GM18870 (cell line): ENCODE data around the gene GGTLC1.

Source experiments
- ATAC-seq: cut with Tn5 transposase; IDR thresholded peaks from one replicate; pipeline ENCODE4 v1.9.1; 2021; ENCODE audit warnings: moderate library complexity; ENCODE audit not compliant: unreplicated experiment

GGTLC1 gene

DNA sequence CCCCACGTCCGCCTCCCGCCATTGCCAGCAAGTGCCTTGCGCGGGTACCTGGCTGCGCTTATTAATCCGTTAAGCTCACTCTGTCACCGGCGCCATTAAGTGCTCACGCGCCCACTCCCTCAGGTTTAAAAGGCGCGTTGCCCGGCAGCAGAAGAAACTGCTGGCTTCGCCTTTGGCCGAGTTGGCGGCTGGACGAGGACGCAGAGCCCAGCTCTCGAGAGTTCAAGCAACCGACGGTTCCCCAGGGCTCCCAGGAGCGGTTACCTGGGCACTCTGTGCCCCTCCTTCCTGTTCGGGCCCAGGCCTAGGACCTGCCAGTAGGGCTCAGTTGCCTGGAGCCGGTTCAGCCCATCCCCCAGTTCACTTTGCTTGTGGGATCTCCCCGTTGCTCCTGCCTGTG, at the start of gene GGTLC1:
TSS of gene GGTLC1 (minus strand) at position 219 of the 400 bp plus-strand sequence. CDS start 2,168 bp downstream, outside the sequence.
- ATAC-seq: no peak

DNA sequence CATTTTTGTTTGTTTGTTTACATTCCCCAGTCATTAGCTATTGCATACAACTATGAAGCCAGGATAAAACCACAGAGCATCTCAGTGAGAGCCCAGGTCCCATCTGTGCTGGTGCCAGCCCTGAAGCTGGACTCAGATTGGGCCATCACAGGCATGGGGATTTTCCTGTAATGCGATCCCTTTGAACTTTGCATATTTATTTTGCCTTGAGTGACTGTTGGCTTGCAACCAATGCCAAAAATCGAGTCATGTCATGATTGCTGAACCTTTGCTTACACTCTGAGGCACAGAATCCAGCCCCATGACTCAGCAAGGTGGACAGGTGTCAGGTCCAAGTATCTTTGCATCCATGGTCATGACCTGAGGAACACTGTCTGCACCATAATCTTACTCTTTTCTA, 46.2 kb upstream of the GGTLC1 start:
- no peak for ATAC-seq

DNA sequence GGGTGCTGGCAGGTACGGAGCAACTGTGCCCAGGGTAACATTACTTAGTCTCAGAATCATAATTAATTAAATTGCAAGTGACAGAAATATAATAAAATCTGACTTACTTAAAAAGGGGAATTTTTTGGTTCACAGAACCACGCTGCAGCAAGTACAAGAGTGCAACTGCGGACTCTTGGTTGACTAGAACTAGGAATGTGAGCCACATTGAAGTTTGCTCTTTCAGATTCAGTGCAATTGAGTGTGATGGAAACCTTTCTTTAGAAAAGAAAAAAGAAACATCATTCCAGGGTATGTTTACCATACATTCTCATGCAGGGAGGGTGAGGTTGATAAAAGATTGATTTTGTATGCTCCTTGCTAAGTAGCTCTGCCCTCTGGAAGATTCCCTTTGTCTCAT, 45.0 kb upstream of the GGTLC1 start:
- ATAC-seq: no peak

DNA sequence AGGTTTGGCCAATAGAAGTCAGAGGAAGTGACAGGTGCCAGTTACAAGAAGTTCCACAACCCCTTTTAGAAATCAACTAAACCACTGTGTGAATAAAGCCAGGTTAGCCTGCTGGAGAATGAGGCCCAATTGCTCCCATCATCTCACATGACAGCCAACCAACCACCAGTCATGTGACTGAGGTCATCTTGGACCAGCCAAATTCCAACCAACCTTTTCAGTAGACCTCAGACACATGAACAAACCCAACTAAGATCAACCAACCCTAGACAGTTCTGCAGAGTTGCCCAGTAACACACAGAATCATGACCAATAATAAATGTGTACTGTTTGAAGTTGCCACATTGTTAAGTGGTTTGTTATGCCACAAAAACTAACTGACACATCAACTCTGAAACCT, 44.6 kb upstream of the GGTLC1 start:
- ATAC-seq: no peak

DNA sequence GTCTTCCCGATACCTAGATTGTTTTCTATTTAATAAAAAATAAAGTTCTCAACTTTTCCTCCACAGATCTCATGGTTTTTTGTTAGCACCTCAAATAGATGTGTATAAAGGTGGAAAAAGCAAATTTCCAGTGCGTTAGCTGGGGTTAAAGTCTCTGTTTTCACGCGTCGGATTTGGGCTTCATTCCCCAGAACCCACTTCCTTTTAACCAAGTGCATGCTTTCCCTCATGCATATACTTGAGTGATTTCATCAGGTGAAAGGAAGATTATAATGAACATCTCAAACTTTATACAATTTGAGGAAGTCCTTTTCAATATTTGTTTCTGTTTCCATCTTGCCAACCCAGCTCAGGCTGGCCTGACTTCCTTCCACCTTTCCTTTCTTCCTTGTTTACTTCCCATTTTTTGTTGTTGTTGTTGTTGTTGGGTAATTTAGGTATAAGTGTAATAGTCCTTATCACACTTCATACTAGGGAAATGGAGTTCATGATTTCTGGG, 43.9 kb upstream of the GGTLC1 start:
- no peak for ATAC-seq

DNA sequence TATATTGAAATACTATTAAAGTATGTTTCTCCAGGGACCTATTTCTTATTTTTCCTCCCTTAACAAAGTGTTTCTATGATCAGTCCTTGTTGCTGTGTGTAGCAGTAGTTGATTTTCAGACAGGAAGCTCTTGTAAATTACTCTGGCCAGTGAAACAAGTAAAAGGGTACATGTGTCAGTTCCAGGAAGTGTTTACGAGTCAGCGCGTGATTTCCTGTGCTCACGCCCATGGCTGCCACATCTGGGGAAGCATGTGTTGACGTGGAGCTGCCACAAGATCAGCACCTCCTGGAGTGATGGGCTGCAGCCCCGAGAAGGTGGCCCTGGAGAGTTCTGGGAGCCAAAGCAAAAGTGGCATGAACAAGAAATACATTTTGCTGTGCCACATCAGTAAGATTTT, 38.6 kb upstream of the GGTLC1 start:
- ATAC-seq: no peak

DNA sequence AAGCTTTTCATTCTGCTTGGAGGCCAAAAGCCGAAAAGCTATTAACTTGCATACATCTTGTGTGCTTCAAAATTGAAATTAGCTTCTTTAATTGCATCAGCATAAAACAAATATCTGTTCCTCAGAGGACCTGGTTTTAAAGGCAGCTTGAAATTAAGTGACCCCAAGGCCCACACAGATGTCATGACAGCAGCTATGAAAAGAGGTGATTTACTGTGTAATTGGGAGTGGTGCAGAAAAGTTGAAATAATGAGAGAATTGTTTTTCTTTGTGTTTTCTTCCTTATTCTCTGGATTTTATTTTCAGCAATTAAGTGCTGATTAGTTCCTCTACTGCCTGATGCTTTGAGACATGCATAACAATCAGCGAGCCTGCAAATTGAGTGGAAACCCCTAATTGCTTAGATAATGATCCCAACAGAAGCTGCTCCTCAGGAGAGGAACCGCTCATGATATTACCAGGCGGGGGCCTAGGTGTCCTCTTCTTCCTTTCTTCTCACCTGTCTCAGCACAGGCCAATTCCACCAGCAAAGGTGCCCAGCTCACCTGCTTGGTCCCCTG, 34.1 kb upstream of the GGTLC1 start:
- ATAC-seq: no peak

DNA sequence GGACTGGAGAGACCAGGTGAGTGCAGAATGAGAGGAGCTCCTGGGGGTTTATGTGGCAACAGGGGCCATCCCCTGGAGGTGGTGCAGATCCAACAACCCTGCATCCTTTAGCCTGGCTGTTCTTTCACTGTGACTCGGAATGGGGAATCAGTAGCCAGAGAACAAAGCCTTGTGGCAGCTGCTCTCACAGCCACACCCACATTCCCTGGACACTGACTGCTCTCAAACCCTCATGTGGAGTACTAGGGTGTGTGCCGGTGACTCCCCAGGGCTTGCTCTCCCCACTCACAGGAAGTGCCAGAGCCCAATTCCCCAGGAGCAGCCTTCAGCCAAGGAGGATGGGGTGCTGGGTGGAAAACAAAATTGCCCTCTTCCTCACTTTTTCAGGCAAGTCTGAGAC, 30.2 kb upstream of the GGTLC1 start:
- no peak for ATAC-seq

DNA sequence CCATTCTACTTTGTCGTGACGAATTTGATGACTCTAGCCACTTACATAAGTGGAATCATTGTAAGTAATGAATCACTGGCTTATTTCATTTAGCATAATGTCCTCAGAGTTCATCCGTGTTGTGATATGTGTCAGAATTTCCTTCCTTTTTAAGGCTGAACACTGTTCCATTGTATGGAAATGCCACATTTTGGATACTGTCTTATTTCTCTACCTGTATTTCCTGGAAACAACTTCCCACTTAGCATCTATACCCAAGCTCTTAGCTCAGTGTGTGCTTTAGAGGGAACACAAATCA, 28.8 kb upstream of the GGTLC1 start:
- ATAC-seq: no peak

DNA sequence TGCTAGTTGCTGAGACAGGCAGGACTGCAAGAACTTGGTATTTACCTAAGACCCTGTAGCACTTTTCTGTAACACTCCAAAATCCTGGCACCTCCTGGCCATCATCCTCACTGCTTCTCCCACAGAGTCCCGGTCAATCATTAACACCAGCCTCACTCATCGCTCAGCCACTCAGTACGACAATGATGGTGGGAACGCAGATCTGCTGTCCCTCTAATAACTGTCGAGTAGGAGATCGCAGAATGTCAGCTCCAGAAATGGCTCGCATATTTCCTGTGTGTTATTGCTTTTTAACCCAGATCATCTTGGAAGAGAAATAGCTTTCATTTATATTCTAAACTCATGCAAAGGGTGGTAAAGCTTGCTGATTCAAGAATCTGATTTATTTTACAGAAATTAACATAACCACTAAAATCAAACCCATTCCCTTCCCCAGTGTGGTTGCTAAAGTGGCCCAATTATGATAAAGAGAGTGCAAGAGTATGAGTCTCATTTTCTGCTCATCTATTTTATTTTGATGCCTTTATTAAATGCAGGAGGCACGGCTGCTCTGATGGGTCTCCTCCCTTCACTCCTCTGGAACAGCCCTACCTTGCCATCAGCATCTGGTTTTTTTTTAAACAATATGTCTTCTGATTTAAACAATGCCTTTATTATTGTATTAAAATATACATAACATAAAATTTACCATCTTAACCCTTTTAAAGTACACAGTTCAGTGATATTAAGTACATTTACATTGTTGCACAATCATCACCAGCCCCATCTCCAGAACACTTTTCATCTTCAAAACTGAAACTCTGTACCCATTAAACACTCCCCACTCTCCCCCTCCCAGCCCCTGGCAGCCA, 28.3 kb upstream of the GGTLC1 start:
- ATAC-seq: no peak

DNA sequence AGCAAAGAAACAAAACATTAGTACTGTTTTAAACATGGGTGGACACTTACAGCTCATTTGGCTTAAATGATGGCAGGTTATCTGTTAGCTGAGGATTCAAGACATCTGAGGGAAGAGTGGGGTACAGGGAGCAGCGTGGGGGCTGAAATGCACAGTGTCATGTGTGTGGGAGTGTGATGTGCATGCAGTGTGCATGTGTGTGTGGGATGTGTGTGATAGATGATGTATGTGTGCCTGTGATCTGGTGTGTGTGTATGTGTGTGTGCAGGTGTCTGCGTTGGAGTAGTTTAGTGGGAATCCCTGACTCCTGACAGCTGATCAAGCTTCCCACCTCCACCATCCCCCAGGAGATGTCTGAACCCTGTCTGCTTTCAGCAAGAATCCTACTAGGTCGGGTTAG, 25.4 kb upstream of the GGTLC1 start:
- ATAC-seq: no peak

DNA sequence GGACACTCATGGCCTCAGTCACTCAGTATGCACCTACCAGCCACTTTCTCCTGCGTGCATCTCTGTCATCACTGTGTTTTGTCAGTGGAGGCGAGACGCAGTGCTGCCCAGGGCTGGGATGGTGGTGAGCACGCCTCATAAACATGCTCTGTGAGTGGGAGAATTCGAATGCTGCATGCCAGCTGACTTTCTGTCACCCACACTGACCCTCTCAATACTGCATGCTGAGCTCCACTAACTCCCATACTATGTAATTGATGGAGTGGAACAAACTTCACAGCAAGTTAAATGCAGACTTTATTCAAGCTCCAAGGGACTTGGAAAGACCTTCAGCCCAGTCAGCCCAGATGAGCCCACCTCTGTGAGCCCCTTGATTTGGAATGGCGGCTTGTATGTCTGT, 22.7 kb upstream of the GGTLC1 start:
- no peak for ATAC-seq

DNA sequence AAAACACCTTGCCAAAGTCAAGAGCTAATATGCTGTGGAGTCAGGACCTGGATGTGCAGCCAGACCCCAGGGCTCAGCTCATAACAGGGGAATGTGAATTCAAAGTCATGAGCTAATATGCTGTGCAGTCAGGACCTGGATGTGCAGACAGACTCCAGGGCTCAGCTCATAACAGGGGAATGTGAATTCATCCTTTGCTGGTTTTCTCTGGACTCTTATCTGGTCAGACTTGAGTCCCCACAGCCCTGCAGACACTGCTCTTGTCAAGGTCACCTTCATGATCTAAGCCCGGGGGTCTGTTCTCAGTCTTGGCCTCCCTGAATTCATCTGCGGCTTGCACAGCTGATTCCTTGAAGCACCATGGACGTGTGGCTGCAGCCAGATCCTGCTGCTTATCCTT, 19.2 kb upstream of the GGTLC1 start:
- no peak for ATAC-seq

DNA sequence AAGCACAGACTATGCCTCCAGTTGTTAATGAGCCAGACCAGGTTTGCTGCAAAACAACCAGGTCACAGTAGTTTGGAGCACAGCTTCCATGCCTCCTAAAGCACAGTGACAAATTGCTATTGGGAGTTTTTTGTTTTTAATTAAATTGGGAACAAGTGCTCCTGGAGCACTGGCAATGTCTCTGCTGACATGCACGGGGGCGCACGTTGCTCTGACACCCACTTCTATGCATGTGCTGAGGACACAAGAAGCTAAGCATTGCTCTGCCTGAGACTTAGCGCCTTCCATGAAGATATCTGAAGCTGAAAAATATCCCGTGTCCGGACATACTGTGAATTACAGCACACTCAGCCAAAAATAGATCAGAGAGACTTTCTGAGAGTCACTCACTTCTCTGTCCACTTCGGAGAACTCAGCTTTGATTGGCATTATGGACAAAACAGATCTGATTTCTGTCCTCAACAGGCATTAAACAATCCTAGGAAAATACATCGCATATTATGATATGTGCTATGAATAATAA, 18.6 kb upstream of the GGTLC1 start:
- no peak for ATAC-seq

DNA sequence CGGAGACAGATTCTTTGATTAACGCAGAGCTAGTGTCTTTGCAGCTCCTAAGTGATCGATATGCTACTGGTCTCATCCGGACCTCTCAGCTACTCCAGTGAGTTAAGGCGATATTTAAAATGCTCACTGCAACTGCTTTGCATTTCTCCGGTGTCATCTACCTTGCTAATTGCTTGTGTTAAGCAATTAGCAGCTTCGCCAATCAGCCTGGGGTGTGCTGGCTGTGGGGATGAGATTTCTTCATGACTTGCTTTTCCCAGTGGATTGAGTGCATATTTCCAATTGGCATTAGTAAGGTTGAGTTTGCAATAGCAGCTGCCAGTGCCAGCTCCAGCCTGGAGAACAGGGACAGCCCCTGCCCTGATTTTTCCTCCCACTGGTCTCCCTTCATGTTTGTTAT, 18.0 kb upstream of the GGTLC1 start:
- no peak for ATAC-seq

DNA sequence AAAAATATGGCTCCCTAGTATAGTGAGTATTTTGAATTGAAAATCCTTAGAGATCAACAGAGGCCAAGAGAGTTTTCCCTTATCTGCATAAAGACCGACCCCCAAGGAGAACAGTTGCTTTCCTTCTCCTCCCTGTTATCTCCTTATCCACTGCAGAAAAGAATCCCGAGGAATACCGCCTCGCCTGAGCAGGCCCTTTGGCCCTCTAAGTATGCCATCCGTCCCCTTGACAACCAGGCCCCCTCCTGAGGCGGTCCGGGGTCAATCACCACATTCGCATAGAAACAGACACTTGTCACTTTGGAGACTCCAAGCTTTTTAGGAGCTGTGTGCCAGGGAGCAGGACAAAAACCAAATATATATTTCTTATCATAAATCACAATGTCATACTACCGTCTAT, 15.9 kb upstream of the GGTLC1 start:
- ATAC-seq: no peak

DNA sequence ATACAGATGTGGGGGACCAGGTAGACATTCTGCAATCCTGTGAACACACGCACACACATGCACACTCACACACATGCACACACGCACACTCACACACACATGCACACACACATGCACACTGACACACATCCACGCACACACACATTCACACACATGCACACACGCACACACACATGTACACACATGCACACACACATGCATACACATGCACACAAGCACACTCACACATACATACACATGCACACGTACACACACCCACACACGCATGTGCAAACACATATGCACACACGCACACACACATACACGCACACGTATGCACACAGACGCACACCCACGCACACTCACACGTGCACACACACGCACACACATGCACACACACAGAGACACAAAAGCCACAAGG, 14.3 kb upstream of the GGTLC1 start:
- ATAC-seq: no peak

DNA sequence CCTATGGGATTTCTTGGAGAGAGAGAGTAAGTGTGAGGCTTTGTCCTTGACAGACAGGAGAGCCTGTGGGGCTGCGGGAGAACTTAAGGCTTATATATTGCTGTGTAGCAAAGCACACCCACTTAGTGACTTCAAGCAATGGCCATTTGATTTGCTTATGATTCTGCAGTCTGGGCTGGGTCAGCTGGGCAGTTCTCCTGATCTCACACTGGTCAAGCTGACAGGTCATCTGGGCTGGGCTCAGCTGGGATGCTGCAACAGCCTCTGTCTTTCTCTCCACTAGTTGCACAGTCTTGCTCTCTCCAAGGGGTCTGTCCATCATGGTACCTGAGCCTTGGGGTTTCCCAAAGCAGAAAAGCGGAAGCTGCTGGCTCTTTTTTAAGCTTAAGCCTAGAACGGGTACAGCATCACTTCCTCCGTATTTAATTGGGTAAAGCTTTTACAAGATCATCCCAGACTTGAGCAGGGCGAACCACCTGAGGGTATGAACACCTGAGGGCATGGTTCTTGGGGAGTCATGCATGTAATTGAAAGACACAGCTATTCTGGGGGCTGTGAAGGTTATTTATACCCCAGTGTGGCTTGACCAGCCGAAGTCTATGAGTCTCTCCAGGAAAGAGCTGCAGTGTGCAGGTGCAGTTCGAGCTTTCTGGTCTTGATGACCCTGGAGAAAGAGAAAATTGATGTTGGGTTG, 13.3 kb upstream of the GGTLC1 start:
- no peak for ATAC-seq

DNA sequence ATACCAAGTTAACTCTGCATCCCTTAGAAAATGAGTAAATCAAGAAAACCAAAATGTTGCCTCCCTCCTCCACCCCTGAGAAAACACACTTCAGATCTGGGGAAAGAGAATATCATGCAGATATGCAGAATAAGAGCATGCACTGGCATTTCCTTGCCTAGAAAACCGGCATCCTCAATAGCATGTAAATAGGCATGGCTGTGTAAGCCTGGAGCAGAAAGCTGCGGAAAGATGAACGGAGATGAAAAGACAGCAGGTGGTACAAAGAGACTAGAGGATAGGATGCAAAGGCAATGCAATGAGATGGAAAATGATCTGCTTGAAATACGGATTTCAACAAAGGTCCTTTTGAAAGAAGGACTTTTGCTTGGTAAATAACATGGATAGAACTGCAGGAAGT, 10.3 kb upstream of the GGTLC1 start:
- no peak for ATAC-seq

DNA sequence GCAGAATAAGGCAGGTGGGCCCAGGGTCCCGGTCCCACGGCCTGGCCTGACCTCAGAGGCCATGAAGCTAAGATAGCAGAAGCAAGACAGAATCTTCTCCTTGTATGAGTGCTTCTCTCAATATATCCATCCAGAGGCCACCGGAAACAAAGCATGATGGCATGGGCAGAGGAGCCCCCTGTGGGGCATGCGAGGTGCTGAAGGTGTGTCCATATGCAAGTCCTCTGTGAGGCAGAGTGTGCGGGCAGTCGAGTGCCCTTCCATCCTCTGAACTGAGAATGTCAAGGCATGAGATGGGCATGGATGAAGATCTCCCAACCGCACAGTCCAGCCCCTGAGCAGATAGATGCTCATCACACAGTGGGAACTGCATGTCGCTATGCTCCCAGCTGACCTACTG, 9.8 kb upstream of the GGTLC1 start:
- ATAC-seq: no peak

DNA sequence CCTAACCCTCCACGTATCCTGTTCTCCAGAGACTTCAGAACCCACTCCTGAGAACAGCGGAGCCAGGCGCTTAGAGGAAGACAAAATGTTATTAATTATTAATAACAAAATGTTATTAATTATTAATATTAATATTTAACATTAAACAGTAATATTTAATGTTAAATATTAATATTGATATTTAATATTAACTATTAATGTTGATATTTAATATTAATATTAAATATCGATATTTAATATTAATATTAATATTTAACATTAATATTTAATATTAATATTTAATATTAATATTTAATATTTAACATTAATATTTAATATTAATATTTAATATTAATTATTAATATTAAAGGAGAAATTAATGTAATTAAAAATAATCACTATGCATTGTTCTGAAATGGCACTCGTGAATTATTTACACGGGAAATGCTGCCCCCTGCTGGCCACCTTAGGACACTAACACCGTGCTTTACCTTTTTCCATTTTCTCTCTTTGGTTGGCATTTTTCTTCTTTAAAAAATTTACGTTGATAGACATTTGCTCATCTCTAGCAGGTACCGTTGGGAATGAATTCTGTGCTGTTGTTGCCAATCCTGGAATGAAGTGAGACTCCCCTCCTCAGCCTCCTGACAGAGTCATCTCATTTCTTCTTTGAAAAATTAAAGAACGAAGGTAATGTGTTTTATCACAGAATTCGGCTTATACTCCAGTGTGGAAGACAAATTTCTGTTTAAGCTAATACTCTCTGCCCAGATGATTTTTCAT, 7.5 kb upstream of the GGTLC1 start:
- ATAC-seq: no peak
